ENCODE measurements around the gene HYLS1.
"Not testable (repeated sequence)": the region's sequence is repeated elsewhere in the genome, so short reads cannot be mapped to it uniquely, and the experiment has no call there.

HYLS1 gene

GRCh38 chr11:125887373-125888324, at the start of gene HYLS1:
Gene HYLS1 (plus strand): TSS chr11:125887668. CDS start chr11:125899369, 11,701 bp downstream.
- H3K4me3 ChIP-seq (ENCODE audit: low read length) = peak within 1 kb of the TSS; percentile 80
- TF ChIP-seq ZNF274 (IDR thresholded peaks at IDR 0.05; ENCODE audit: low read depth, low read length) = no peak

- TF ChIP-seq ZNF274 (IDR thresholded peaks at IDR 0.05; ENCODE audit: low read depth, low read length) = no peak
- no peak overlapping the region for H3K4me3 ChIP-seq (ENCODE audit: low read length)
Observed at GRCh38 chr11:125842321-125842948, 45.0 kb upstream of the HYLS1 start.

DNA sequence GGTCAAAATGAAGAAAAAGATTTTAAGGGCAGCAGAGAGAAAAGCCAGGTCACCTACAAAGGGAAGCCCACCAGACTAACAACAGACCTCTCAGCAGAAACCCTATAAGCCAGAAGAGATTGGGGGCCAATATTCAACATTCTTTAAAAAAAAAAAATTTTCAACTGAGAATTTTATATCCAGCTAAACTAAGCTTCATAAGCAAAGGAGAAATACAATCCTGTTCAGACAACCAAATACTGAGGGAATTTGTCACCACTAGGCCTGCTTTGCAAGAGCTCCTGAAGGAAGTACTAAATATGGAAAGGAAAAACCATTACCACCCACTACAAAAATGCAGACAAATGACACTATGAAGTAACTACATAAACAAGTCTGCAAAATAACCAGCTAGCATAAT, 41.3 kb upstream of the HYLS1 start:
- no peak for TF ChIP-seq ZNF274 (IDR thresholded peaks at IDR 0.05; ENCODE audit: low read depth, low read length)
- H3K4me3 ChIP-seq (ENCODE audit: low read length) = no peak overlapping the region

DNA sequence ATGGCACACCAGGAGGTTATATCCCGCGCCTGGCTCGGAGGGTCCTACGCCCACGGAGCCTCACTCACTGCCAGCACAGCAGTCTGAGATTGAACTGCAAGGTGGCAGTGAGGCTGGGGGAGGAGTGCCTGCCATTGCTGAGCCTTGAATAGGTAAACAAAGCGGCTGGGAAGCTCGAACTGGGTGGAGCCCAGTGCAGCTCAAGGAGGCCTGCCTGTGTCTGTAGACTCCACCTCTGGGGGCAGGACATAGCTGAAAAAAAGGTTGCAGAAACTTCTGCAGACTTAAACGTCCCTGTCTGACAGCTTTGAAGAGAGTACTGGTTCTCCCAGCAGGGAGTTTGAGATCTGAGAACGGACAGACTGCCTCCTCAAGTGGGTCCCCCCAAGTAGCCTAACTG, 29.8 kb upstream of the HYLS1 start:
- not testable (repeated sequence) for H3K4me3 ChIP-seq (ENCODE audit: low read length)

GRCh38 chr11:125862786-125863185, 24.7 kb upstream of the HYLS1 start:
- not testable (repeated sequence) for H3K4me3 ChIP-seq (ENCODE audit: low read length)

- not testable (repeated sequence) for H3K4me3 ChIP-seq (ENCODE audit: low read length)
Observed at GRCh38 chr11:125865354-125865753, 22.1 kb upstream of the HYLS1 start.

DNA sequence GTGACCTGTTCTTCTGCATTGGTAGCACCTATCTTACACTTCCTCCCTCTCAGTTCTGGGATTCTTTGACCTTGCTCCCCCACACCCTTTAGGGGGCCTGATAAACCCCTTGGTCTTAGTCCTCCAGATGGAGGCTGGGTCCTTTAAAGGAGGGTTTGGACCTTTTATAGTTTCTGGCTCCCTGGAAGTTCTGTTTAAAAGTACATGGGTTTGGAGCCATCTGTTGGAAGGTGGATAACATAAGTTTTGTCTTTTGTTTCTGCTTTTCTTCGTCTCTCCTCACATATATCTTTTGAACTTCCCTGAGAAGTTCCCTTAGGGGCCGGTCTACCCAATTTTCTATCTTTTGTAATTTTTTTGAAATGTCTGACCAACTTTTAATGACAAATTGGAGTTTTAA, 17.9 kb upstream of the HYLS1 start:
- TF ChIP-seq ZNF274 (IDR thresholded peaks at IDR 0.05; ENCODE audit: low read depth, low read length) = no peak
- no peak overlapping the region for H3K4me3 ChIP-seq (ENCODE audit: low read length)

GRCh38 chr11:125871391-125872137, 15.9 kb upstream of the HYLS1 start:
- H3K4me3 ChIP-seq (ENCODE audit: low read length) = no peak overlapping the region
- TF ChIP-seq ZNF274 (IDR thresholded peaks at IDR 0.05; ENCODE audit: low read depth, low read length) = no peak

GRCh38 chr11:125872138-125872491, 15.4 kb upstream of the HYLS1 start:
- H3K4me3 ChIP-seq (ENCODE audit: low read length) = no peak overlapping the region
- TF ChIP-seq ZNF274 (IDR thresholded peaks at IDR 0.05; ENCODE audit: low read depth, low read length) = no peak

- TF ChIP-seq ZNF274 (IDR thresholded peaks at IDR 0.05; ENCODE audit: low read depth, low read length) = no peak
- no peak overlapping the region for H3K4me3 ChIP-seq (ENCODE audit: low read length)
Observed at GRCh38 chr11:125873881-125874555, 13.4 kb upstream of the HYLS1 start.

GRCh38 chr11:125874556-125875124, 12.8 kb upstream of the HYLS1 start:
- TF ChIP-seq ZNF274 (IDR thresholded peaks at IDR 0.05; ENCODE audit: low read depth, low read length) = no peak
- H3K4me3 ChIP-seq (ENCODE audit: low read length) = no peak overlapping the region

DNA sequence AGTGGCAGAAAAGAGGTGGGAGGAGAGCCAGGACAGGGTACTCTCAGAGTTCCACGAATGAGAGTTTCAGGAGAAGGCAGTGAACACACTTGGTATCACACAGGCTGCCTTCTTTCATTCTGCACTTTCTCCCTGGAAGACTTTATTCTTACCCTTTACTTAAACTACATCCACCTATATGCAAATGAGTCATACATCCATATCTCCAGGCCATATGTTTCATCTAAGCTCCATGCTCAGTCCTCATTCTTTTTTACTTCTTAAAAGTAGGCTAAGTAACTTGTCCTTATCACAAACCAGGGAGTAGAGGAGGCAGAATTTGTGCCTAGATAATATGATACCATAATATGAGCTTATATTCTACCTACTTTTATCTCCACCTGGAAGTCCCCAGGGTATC, 6.2 kb upstream of the HYLS1 start:
- no peak overlapping the region for H3K4me3 ChIP-seq (ENCODE audit: low read length)
- no peak for TF ChIP-seq ZNF274 (IDR thresholded peaks at IDR 0.05; ENCODE audit: low read depth, low read length)

DNA sequence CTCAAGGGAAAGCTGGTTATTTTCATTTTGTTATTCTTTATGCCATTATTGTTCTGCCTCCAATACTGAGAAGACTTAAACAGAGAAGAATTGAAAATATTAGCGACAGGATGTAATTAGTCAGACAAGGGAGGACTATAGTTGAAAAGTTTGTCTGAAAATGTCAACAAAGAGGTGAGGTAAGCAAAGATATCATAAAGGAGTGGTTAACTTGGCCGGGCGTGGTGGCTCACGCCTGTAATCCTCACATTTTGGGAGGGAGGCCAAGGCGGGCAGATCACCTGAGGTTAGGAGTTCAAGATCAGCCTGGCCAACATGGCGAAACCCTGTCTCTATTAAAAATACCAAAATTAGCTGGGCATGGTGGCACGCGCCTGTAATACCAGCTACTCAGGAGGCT, 4.1 kb upstream of the HYLS1 start:
- no peak for TF ChIP-seq ZNF274 (IDR thresholded peaks at IDR 0.05; ENCODE audit: low read depth, low read length)
- no peak overlapping the region for H3K4me3 ChIP-seq (ENCODE audit: low read length)

- no peak for TF ChIP-seq ZNF274 (IDR thresholded peaks at IDR 0.05; ENCODE audit: low read depth, low read length)
- H3K4me3 ChIP-seq (ENCODE audit: low read length) = peak overlapping the region; percentile 57; the same call in 1 of the 2 replicates
Observed at GRCh38 chr11:125886997-125887372, 483 bp upstream of the HYLS1 start.

Data from GM08714 (cell line).